ENCODE results near the gene C17orf107.

Gene C17orf107

DNA sequence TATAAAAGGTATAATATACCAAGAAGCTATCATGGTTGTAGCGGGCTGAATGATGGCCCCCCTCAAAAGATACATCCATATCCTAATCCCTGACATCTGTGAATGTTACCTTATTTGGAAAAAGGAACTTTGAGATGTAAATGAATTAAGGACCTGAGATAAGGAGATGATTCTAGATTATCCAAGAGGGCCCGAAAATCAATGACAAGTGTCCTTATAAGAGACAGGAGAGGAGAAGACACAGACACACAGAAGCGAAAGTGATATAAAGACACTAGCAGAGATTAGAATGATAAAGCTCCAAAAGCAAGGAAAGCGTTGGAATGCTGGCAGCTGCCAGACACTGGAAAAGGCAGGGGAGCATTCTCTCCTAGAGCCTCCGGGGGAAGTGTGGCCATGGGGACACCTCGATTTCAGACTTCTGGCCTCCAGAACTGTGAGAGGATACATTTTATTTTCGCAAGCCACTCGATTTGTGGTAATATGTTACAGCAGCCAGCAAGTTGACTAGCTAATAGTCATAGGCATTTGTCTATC is 20.2 kb downstream of the C17orf107 start:
- TF ChIP-seq, protein P1, sequence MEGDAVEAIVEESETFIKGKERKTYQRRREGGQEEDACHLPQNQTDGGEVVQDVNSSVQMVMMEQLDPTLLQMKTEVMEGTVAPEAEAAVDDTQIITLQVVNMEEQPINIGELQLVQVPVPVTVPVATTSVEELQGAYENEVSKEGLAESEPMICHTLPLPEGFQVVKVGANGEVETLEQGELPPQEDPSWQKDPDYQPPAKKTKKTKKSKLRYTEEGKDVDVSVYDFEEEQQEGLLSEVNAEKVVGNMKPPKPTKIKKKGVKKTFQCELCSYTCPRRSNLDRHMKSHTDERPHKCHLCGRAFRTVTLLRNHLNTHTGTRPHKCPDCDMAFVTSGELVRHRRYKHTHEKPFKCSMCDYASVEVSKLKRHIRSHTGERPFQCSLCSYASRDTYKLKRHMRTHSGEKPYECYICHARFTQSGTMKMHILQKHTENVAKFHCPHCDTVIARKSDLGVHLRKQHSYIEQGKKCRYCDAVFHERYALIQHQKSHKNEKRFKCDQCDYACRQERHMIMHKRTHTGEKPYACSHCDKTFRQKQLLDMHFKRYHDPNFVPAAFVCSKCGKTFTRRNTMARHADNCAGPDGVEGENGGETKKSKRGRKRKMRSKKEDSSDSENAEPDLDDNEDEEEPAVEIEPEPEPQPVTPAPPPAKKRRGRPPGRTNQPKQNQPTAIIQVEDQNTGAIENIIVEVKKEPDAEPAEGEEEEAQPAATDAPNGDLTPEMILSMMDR (IDR thresholded peaks at IDR 0.05): no peak

DNA sequence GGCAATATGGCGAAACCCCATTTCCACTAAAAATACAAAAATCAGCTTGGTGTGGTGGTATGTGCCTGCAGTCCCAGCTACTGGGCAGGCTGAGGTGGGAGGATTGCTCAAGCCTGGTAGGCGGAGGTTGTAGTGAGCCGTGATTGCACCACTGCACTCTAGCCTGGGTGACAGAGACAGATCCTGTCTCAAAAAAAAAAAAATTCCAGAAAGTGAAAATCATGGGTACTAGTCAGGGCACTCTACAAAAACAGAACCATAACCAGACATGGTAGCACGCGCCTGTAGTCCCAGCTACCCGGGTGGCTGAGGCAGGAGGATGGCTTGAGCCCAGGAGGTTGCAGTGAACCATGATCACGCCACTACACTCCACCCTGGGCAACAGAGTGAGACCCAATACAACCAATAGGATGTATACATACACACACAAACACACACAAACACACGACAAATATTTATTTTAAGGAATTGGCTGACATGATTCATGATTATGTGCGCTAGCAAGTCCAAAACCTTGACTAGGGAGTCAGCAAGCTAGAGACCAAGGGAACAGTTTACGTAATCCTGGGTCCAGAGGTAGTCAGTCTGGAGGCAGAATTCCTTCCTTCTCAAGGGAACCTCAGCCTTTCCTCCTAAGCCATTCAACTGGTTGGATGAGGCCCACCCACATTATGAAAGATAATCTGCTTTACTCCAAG is 21.2 kb downstream of the C17orf107 start:
- TF ChIP-seq, protein P1 (IDR thresholded peaks at IDR 0.05): no peak

DNA sequence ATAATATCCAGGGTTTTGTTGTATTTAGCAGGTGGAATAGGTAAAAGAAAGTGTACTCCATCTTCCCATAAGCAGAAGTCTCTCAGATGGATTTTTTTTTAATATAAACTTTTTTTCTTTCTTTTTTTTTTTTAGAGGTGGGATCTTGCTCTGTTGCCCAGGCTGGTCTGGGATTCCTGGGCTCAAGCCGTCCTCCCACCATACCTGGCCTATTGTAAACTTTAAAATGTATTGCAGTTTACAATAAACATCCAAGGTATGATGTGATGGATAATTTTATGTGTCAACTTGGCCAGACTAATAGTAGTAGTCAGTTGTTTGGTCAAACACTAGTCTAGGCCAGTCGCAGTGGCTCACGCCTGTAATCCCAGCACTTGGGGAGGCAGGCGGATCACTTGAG is 22.0 kb downstream of the C17orf107 start:
- TF ChIP-seq, protein P1 (IDR thresholded peaks at IDR 0.05): no peak

DNA sequence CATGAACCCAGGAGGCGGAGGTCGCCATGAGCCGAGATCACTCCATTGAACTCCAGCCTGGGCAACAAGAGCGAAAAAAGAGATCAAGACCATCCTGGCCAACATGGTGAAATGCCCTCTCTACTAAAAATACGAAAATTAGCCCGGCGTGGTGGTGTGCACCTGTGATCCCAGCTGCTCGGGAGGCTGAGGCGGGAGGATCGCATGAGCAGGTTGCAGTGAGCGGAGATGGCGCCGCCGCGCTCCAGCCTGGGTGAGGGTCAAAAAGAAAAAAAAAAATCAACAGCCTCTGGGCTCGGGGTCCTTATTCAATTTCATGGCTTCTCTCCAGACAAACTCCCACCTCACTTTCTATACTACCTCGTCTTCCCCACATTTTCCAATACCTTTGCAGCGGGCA is 29.5 kb downstream of the C17orf107 start:
- TF ChIP-seq, protein P1 (IDR thresholded peaks at IDR 0.05): no peak

DNA sequence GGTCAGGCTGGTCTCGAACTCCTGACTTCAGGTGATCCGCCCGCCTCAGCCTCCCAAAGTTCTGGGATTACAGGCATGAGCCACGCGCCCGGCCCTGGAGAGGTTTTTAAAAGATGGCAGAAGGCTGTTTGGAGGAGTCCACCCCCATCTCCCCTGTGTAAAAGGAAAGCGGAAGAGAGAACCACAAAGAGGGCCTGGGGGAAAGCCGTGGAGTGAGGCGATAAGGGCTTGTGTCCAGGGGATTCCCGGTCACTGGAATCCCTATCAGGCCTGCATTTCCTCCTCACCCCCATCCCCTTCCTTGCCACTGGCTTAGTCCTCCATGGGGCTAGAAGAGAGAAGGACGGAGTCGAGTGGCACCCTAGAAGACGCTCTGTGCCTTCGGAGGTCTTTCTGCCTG is 32.6 kb downstream of the C17orf107 start, which contains the start of gene GP1BA:
Gene GP1BA, plus strand, starts transcription at position 315 of the 400 bp plus-strand sequence. CDS start 328 bp downstream, outside the sequence.
- TF ChIP-seq, protein P1 (IDR thresholded peaks at IDR 0.05): no peak

DNA sequence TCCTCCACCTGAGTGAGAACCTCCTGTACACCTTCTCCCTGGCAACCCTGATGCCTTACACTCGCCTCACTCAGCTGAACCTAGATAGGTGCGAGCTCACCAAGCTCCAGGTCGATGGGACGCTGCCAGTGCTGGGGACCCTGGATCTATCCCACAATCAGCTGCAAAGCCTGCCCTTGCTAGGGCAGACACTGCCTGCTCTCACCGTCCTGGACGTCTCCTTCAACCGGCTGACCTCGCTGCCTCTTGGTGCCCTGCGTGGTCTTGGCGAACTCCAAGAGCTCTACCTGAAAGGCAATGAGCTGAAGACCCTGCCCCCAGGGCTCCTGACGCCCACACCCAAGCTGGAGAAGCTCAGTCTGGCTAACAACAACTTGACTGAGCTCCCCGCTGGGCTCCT is 33.4 kb downstream of the C17orf107 start:
- TF ChIP-seq, protein P1 (IDR thresholded peaks at IDR 0.05): no peak

DNA sequence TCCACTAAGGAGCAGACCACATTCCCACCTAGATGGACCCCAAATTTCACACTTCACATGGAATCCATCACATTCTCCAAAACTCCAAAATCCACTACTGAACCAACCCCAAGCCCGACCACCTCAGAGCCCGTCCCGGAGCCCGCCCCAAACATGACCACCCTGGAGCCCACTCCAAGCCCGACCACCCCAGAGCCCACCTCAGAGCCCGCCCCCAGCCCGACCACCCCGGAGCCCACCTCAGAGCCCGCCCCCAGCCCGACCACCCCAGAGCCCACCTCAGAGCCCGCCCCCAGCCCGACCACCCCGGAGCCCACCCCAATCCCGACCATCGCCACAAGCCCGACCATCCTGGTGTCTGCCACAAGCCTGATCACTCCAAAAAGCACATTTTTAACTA is 34.3 kb downstream of the C17orf107 start:
- TF ChIP-seq, protein P1 (IDR thresholded peaks at IDR 0.05): no peak
